ENCODE results near the gene ZNF112.
A peak's percentile ranks its signal among the peaks of the same experiment; 100 is the strongest.
"Not testable (repeated sequence)": the region's sequence is repeated elsewhere in the genome, so short reads cannot be mapped to it uniquely, and the experiment has no call there.

The ZNF112 gene

DNA sequence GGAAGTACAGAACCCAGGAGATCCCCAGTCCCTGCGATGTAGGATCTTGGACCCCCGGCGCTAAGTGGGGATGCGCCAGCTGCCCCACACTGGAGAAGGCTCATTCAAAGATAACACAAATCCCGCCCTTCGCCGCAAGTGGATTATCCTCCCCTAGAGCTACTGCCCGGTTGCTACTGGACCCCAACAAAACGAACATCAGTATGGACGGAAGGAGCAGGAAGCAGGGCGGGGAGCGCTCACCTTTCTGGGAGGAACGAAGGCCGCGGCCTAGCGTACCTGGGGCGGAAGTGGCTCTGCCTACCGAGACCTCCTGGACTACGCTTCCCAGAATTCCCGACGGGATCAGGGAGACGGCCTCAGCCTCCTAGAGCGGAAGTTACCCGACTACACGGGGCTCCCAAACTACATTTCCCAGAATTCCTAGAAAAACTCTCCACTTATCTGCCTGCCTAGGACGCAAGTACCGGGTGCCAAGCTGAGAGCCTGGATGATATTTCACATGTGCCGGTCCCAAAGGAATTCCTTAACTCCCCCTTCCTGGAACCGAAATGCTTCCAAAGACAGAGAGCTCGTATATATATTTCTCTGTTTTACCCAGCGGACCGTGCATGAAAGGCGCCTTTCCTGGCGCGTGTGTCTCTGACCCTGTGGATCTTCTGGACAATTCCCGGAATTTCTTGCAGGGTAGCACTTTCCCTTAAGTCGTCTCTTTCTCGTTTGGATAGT lies at the start of gene ZNF112:
ZNF112 (minus strand) TSS at position 298 of the 729 bp plus-strand sequence. CDS start 16,141 bp downstream, outside the sequence.
- no peak for DNase-seq (ENCODE audit: low spot score)

DNA sequence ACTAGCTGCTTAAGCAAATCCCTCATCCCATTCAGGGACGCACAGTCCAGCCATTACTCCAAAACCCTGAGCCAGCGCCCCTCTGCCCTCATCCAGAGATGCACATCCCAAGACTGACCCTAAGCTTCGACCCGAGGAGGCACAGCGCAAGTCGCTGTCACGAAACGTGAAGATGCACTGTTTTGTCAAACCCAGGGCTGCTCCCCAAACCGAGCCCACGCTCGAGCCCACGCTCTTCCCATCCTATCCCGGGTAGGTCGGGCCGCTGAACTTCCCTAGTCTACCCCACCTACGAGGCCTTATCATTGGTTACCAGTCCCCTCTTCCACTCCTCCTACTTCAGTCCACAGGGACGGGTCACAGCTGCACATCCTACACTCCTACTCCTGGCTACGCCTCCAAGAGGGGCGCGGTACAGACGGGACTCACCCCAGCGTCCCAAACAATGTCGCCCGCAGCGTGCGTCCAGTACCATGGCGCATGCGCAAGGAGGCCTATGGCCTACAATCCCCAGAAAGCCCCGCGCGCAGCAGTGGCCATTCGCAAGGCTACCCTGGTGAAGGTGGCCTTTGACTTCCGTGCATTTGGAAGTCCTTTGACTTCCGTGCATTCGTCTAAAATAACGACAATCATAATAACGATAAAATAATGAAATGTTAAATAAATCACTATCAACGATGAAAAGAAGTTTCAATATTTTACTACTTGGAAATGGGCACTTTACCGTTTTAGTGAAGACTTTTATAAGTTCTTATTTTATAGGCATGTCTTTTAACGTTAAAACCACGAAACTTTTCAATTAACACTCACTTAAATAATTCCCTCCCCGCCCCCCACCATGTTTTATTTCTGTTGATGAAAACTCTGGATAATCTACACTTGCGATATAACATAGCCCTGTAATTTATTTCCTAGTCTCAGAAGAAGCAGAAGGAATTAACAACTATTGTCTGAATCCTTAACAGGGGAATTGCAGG lies 44.9 kb upstream of the ZNF112 start, which contains the start of gene ZNF285:
ZNF285 (minus strand) TSS at position 470 of the 977 bp plus-strand sequence. CDS start 4,395 bp downstream, outside the sequence.
- peak; percentile 84 for DNase-seq (ENCODE audit: low spot score)

GRCh38 chr19:44389268-44389667 lies 32.8 kb upstream of the ZNF112 start:
- not testable (repeated sequence) for DNase-seq (ENCODE audit: low spot score)

- DNase-seq (ENCODE audit: low spot score) = no peak
These were observed 18.3 kb upstream of the ZNF112 start for GRCh38 chr19:44374789-44375188.

- DNase-seq (ENCODE audit: low spot score) = no peak
These were observed 15.5 kb upstream of the ZNF112 start for GRCh38 chr19:44371815-44372480.

- no peak for DNase-seq (ENCODE audit: low spot score)
These were observed 10.5 kb upstream of the ZNF112 start for GRCh38 chr19:44367024-44367423.

DNA sequence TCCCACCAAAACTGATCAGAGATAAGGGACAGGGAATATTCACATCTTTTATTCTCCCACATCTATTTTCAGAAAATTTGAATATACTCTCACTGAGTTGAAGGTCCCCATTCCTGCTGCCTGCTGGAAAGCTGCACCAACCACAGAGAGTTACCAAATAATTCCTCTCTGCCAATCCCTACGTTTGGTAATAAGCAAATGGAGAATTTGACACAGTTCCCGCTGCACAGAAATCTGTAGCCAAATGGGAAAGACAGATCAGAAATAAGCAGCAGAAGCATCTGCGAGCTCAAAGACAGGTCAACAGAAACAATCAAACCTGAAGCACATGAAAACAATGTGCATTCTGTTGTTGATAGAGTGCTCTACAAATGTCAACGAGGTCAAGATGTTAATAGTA lies 9.9 kb downstream of the ZNF112 start:
- DNase-seq (ENCODE audit: low spot score) = no peak

- DNase-seq (ENCODE audit: low spot score) = no peak
These were observed 10.5 kb downstream of the ZNF112 start for GRCh38 chr19:44345959-44346358.

DNA sequence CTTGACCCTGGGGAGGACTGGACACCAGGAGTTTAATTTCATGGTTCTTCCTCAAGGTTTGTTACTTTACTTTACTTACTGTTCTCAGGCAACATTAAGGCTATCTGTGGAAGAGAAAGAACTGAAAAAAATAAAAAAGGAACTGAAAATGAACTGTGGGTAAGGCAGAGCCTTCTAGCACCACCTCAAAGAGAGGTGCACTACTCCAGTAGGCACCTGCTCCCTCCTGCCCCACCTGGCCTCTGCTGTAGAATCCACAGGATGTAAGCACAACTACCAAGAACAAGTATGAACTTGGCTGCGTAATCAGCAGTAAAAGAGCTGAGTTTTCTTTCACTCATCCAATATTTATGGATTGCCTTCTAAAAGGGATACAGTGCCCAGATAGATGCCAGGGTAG lies 12.2 kb downstream of the ZNF112 start:
- DNase-seq (ENCODE audit: low spot score) = peak; percentile 19

GRCh38 chr19:44341794-44342193 lies 14.7 kb downstream of the ZNF112 start:
- DNase-seq (ENCODE audit: low spot score) = no peak

DNA sequence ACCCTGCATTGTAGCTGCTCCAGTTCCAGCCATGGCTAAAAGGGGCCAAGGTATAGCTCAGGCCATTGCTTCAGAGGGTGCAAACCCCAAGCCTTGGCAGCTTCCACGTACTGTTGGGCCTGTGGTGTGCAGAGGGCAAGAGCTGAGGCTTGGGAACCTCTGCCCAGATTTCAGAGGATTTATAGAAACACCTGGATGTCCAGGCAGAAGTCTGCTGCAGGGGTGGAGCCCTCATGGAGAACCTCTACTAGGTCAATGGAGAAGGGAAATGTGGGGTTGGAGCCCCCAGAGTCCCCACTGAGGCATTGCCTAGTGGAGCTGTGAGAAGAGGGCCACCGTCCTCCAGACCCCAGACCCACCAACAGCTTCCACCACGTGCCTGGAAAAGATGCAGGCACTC lies 21.8 kb downstream of the ZNF112 start:
- not testable (repeated sequence) for DNase-seq (ENCODE audit: low spot score)

- no peak for DNase-seq (ENCODE audit: low spot score)
These were observed 24.3 kb downstream of the ZNF112 start for GRCh38 chr19:44332145-44332544.

- DNase-seq (ENCODE audit: low spot score) = no peak
These were observed 40.6 kb downstream of the ZNF112 start for GRCh38 chr19:44315883-44316282.

GRCh38 chr19:44313231-44313630 lies 43.2 kb downstream of the ZNF112 start:
- no peak for DNase-seq (ENCODE audit: low spot score)

- DNase-seq (ENCODE audit: low spot score) = no peak
These were observed 48.5 kb downstream of the ZNF112 start for GRCh38 chr19:44308011-44308410.

DNA sequence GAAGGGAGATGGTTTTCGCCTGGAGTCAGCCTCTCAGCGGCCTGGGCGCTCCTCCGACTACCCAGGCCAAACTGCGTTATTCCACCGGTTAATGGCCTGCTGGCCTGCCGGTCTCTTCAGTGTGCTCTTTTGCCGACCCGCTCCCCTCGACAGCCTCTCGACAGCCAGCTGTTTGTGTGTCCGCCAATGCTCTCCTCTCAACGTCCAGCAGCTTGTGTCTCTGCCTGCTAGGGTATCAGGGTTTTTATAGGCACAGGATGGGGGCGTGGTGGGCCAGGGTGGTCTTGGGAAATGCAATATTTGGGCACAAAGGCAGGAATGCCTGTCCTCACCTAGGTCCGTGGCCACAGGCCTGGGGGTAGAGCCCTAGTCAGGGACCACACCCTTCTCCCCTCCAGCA lies 50.2 kb downstream of the ZNF112 start:
- DNase-seq (ENCODE audit: low spot score) = no peak

DNA sequence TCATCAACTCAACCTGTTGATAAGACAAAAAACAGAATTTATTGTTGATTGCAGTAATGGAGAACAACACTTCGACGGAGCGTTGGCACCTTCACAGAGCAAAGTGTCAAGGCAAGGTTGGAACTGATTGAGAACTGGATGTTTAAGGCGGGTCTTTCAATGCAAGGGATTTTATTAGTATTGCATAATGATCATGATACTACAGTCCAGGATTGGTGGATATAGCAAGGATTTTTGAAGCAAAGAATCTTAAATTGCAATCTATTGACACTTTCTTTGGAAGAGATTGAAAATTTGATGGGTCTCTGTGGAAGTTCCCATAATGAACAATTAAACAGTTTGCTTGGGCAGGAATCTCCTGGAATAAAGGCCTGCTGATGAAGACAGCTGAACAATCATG lies 51.0 kb downstream of the ZNF112 start:
- DNase-seq (ENCODE audit: low spot score) = no peak

- peak; percentile 82 for DNase-seq (ENCODE audit: low spot score)
These were observed 51.8 kb downstream of the ZNF112 start, which contains the start of gene ZNF235 for GRCh38 chr19:44304659-44305193. Gene ZNF235, minus strand, starts transcription at chr19:44305025. Its CDS starts 1,621 bp downstream, at chr19:44303404.

DNA sequence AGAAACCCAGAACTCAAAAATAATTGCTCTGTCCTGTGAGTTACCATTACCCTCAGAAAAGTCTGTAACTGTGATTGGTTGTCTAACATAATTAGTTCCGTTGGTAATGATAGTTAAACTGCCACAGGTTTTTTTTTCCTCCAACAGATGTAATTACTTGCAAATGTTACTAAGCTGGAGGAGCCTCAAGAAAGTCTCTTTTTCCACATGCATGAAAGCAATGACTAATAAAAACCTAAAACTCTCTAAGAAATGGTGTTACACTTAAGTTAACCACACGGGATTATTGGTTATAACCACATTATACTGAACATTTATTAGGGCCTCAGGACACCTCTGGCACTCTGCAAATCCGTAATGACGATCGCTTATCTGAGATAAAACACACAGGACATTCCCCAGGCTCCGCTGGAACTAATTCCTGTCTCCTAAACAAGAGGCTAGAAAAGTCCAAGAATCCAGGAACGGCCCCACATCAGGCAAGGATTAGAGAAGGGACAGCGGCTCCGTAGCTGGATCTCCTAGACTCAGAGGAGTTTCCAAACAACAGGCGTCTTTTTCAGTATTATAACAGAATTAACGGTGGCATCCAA lies 52.4 kb downstream of the ZNF112 start:
- peak; percentile 7 for DNase-seq (ENCODE audit: low spot score)

DNA sequence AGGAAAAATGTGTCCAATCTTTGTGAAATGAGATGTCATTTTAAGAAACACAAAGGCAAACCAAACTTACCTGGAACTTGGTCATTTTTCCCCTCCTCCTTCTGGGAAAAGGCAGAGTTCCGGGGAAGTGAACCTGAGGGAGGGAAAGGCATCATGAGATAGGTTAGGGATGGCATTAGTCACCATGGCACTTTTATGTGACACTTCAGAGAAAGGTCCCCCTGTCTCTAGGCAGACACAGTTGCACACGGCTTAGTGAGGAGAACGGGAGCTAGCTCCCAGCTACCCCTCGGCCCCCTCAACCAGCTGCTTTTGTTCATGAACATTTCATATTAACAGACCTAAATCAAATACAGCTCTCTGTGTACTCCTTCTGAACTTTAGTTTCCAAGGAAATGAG lies 53.2 kb downstream of the ZNF112 start:
- DNase-seq (ENCODE audit: low spot score) = no peak

DNA sequence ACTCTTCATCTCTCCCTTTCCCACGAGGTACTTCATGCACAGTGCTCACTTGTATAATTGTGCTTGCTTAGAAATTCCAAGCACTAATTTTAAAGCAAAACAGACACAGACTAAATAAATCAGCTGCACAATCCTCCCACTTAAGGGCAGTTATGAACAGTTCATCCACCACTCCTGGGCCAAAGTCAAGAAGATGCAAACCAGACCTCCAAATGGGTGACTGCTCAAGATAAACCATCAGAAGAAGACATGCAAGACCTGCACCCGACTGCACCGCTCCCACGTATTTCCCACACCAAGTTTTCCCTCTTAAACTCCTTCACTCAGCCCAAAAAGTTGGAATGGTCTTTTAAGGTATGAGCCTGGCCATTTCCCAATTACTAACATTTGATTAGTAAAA lies 71.5 kb downstream of the ZNF112 start:
- no peak for DNase-seq (ENCODE audit: low spot score)

Measured in germinal center (tissue), 1 donor.